CD4-positive, alpha-beta T cell treated with Interleukin-15 for 4 hours (primary cell): ENCODE results near the gene TJP2.
"Not testable (repeated sequence)": the region's sequence is repeated elsewhere in the genome, so short reads cannot be mapped to it uniquely, and the experiment has no call there.

ENCODE experiments used
- DNase-seq: peaks from one replicate; pipeline ENCODE4 v3.0.0-alpha.2; 2020; ENCODE audit warnings: low spot score

The TJP2 gene

GRCh38 chr9:69293156-69293555 lies 119.1 kb downstream of the TJP2 start:
- no peak for DNase-seq

GRCh38 chr9:69295872-69296552 lies 121.9 kb downstream of the TJP2 start:
- no peak for DNase-seq

GRCh38 chr9:69297300-69297980 lies 123.4 kb downstream of the TJP2 start:
- DNase-seq, result no peak

GRCh38 chr9:69299315-69299714 lies 125.2 kb downstream of the TJP2 start:
- no peak for DNase-seq

- no peak for DNase-seq
These were observed 125.7 kb downstream of the TJP2 start for GRCh38 chr9:69299826-69300225.

GRCh38 chr9:69303331-69303730 lies 129.3 kb downstream of the TJP2 start:
- DNase-seq, result no peak

- DNase-seq, result not testable (repeated sequence)
These were observed 132.9 kb downstream of the TJP2 start for GRCh38 chr9:69306895-69307445.

- DNase-seq, result no peak
These were observed 133.5 kb downstream of the TJP2 start for GRCh38 chr9:69307446-69308205.

GRCh38 chr9:69308206-69308931 lies 134.3 kb downstream of the TJP2 start:
- DNase-seq, result no peak

GRCh38 chr9:69313175-69313574 lies 139.1 kb downstream of the TJP2 start:
- DNase-seq, result no peak

GRCh38 chr9:69314547-69314946 lies 140.5 kb downstream of the TJP2 start:
- no peak for DNase-seq

- no peak for DNase-seq
These were observed 143.0 kb downstream of the TJP2 start for GRCh38 chr9:69317081-69317480.

GRCh38 chr9:69317894-69318293 lies 143.8 kb downstream of the TJP2 start:
- no peak for DNase-seq

- DNase-seq, result no peak
These were observed 145.4 kb downstream of the TJP2 start for GRCh38 chr9:69319324-69320025.

- DNase-seq, result no peak
These were observed 148.2 kb downstream of the TJP2 start for GRCh38 chr9:69322256-69322655.

- DNase-seq, result no peak
These were observed 149.8 kb downstream of the TJP2 start for GRCh38 chr9:69323861-69324260.
